Anterior cingulate cortex (tissue), 58 donors: ENCODE measurements around the gene RAC3.

Source experiments
- DNase-seq, 58 donors: peaks; one replicate each; lab custom pipeline; 2025; lab: John Stamatoyannopoulos, UW

The RAC3 gene

DNA sequence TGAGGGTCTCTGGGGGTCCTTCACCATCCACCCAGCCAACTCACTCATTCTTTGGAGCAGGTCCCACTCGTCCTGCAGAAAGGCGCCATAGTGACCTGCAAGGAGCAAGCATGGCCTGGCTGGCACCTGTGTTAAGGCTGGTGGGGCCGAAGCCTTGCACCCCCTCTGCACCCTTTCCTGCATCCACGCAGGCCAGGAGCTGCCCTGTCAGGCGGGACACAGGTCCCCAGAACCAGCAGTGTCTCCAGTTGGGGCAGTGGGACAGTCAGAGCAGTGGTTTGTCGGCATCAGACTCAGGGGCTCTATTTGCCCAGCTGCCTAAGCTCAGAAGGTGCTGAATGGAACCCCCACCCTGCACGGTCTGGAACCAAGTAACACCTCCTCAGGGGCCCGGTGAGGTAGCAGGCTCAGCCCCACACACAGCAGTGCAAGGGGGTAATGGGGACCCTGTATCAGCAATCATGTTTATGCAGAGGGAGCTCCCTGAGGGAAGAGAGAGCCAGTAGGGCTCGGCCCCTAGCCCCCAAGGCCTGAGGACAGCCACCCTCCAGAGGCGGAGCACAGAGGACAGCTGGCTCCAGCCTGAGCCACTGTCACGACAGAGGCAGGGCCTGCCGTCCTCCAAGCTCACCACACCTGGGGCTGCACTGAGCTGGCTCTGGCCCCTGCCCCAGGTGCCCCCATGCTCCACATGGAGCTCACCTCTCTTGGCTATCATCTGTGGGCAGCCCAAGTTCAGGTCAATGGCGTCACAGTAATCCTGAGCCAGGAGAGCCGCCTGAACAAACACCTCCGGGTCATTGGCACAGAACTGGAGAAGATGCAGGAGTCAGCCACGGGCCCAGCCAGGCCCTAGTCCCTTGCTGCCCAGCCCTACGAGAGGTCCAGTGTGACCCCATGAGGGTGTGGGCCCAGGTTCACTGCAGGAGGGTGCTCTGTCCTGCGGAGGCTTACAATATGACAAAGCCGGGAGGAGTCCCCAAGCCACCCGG is 32.2 kb downstream of the RAC3 start:
- no peak for DNase-seq

DNA sequence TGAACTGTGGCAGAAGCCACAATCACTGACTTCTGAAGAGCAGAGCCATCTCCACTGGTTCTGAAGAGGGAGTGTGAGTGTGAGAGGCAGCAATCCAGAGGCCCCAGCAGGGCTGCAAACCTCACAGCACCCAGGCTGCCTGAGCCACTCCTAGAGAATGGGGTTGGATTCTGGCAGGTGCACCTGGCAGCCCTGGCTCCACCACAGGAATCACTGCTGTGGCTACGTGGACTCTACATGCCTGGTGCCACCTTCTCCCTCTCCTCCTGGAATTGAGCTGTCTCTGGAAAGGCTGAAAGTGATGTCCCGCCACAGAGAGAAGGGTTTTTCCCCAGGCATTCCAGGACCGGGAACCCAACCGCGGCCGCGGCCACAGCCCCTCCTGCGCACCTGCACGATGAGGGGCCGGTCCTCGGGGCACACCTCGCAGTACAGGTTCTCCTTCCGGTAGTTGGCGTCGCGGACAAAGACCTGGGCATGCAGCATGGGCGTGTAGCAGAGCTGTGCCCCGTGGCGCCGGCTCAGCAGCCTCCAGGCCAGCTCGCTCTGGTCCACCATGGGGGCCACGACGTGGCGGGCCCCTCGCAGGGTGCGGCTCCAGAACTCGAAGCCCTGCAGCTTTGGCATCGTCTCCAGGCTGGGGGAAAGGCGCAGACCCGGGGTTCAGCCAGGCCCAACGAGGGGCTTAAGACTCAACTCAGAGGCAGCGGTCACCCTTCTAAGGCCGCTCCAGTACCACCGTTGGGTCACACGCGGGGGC is 33.1 kb downstream of the RAC3 start:
- DNase-seq, result no peak

DNA sequence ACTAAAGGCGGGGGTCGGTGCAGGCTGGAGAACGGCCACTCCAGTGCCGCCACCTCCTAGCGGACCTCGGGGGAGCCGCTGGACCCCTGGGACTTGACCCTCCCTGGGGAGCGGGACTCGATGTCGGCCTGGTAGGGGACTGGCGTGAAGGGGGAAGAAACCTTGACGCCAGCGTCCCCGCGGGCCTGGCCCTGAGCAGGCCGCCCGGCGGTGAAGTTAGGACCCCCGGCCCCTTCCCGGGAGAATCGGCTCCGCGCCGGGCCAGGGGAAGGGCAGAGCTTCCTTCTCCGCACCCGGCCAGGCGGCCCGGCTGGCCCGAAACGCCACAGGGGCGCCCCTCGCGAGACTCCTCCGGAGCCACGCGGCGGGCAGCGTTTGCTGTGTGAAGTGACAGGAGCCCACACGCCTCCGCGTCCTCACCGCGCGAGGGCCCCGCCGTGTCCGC is 33.7 kb downstream of the RAC3 start:
- peak in 2 of 58 donors; percentile 38 to 56 for DNase-seq

DNA sequence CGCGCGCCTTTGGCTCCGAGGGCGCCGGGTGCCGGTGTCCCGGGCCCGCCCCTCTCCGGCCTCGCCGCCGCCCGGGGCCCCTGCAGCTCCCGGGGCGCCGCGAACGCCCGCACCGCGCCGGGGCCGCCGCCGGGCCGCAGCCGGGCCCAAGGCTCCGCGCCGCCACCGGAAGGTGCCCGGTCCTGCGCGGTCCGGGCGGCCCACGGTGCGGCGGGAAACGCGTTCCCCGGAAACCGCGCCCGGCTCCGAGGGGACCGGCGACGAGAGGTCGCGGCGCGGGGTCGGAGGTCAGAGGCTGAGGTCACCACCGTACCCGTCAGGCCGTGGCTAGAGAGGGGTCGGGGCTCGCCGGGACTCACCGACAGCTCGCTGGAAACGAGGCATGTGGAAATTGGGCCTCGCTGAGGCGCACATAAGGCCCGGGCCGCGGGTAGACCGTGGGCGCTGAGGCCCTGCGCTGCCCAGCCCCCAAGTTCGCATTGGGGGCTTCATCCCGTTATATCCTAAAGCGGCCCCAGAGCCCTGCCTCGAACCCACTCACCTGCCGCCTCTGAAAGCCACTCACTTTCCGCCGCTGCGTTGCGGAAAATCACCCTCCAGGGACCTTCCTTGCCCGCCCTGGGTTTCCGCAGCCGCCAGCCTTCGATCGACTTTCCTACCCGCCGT is 34.3 kb downstream of the RAC3 start, which contains the start of gene DUS1L:
Gene DUS1L, minus strand, starts transcription at position 167 of the 666 bp plus-strand sequence. CDS start 745 bp downstream, outside the sequence.
- peak in 43 of 58 donors; percentile 13 to 63 (median 38) for DNase-seq

DNA sequence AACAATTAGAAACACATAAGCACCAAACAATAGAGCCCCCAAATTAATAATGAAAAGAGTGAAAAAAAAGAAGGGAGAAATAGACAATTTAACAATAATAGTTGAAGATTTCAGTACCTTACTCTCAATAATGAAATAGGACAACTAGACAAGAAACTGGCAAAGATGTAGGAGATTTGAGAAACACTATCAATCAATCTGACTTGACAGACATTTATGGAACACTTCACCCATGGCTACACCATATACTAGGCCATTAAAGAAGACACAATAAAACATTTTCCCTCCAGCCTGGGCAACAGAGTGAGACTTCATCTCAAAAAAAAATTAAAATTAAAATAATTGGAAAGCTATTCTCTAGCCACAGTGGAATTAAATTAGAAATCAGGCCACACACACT is 39.1 kb downstream of the RAC3 start:
- no peak for DNase-seq

DNA sequence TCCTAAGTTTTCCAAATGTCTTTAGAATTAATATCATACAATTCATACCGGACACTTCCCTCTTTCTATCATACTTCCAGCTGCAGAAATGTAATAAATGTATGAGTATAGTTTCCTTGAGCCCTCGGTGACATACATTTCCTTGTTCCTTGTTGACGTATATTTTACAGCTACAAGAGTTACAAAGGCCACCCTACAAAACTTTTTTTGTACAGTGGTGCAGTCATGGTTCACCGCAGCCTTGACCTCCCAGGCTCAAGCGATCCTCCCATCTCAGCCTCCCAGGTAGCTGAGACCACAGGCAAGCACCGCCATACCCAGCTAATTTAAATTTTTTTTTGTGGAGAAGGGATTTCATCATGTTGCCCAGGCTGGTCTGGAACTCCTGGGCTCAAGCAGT is 41.3 kb downstream of the RAC3 start:
- DNase-seq, result no peak

DNA sequence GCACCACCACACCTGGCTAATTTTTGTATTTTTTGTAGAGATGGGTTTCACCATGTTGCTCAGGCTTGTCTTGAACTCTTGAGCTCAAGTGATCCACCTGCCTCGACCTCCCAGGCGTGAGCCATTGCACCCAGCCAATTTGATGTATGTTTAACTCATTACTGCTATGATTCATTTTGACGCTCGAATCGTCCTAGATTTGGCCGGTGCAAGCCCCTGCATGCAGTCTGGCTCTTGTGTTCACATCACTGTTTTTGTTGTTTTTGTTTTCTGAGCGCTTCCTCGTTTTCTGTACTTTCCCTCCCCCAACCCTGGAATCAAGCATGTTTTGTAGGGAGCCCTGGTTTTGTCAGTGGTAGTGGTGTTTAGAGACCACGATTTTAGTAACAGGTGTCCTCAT is 42.0 kb downstream of the RAC3 start:
- no peak for DNase-seq

DNA sequence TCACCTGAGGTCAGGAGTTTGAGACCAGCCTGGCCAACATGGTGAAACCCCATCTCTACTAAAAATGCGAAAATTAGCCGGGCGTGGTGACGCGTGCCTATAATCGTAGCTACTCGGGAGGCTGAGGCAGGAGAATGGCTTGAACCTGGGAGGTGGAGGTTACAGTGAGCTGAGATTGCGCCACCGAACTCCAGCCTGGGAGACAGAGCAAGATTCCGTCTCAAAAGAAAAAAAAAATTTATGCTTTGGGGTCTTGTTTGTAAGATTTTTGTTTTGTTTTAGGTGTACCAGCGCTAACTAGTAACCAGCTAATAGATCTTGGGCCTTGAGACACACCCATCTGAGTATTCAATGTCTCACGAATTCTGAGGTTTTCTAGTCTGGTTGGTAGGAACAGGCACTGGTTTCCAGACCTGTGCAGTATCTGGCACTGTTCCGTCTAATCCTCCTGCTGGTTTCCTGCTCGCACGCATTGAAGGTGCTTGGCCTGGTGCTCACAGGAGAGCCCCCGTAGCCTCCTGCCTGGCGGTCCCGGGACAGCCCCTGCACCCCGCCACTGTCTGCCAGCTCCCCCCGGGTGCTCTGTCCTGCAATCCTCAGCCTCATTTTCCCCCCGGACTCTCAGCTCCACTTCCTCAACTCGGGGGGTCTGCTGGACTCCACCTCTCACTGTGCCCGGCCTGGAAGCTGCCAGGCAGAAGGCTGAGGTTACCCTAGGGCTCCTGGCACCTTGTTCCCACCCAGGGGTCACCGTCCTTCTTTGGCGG is 44.7 kb downstream of the RAC3 start:
- DNase-seq, result no peak

DNA sequence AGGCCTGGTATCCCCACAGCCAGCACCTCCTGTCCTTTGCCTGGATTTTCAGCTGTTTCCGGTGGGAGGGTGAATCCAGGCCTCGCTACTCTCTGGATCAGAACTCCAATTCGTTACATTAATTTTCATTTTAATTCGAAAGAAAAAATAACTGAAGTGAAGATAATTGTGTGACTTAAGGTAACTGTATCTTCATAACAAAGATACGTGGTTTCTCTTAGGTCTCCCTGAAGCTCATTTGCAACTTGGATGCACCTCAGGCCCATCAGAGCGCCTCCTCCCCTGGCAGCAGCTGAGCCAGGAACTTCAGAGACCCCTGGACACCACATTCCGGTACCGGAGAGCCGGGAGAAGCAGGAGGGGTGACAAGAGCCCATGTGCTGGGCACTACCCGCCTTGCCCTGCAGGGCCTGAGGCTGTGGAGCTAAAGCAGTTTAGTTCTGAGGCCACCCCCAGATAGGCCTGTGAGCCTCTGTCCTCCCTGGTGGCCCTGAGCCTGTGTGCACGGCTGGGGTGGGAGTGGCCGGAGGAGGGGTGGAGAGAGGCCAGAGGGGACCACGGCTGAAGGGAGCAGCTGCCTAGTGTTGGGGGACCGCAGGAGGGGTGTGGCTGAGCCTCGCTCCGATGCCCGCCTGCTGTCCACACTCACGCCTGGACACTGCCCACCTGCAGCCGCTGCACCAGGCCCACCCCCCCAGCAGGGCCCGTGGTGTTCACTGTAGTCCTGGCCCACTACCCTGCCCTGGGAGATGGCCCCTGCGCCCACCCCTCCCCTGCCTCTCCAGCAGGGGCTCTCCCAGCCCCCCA is 45.5 kb downstream of the RAC3 start:
- no peak for DNase-seq

DNA sequence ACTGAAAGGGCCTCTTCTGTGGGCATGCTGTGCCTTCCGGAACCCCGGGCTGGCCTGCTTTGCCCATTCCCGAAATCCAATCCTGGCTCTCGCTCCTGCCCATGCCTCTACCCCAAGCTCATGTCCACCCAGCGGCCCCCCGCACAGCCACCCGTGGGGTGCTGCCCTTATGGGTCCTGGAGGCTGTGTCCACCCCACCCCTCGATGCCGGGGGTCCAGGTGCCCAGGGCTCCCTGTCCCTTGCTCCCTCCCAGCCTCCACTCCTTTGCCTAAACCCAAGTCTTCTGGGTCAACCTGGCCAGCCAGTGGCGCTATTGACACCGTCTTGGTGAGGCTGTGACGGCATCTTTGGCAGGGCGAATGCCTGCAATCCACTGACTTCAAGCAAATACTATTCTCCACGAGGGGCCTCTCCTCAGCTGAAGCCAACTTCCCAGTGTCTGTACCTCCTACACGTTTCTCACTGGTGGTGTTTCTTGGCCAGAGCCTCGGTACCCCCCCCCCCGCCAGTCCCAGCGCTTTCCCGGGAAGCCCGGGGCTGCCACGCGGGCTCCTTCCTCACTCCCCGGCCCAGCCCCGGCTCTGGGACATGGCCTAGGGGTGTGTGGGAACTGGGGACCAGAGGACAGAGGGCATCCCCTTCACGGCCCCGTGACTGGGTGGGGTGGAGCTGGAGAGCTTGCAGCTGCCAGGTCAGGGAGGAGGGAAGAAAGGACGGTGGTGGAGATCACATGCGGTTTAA is 46.3 kb downstream of the RAC3 start:
- DNase-seq, result peak in 25 of 58 donors; percentile 21 to 71 (median 42)

DNA sequence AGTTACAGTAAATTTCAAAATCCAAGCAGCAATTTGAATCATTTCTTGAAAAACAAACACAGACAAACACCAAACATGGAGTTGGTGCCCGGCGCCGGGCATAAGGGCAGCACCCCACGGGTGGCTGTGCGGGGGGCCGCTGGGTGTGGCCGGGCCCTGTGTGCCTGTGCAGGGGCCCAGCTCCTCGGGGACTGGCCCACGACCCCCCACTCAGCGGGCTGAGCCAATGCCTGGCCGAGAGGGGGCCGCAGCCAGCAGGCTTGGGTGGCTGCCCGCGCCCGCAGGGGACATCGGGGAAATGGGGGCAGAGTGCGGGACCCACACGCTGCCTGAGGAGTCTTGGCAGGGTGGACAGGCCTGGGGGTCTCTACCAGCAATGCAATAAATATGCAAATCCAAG is 47.0 kb downstream of the RAC3 start:
- no peak for DNase-seq

DNA sequence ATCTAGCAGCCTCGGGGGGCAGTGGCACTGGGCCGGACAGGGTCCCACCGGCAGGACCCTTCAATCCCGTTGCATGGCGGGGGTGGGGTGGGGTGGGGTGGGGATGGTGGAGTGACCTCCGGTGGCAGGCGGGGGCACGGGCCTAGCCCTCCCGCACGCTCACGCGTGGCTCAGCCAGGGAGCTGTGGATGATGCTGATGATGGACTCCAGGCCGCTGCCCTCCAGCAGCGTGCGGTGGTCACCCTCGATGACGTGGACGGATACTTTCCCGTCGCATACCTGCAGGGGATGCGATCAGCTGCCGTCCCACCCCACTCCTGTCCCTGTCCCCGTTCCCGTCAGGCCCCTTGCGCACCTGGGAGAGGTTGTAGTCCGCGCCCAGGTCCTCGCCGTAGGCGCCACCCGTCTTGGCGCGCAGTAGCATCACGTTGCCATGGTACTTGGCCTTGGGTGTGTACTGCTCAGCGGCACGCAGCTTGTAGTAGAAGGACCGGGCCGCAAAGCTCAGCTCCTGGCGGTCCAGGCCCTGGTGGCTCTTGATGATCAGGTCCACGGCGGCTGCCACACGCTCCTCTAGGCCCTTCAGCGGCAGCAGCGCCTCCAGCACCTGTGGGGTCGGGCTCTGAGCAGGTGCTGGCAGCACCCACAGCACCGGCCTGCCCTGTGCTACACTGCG is 47.7 kb downstream of the RAC3 start:
- DNase-seq, result no peak

DNA sequence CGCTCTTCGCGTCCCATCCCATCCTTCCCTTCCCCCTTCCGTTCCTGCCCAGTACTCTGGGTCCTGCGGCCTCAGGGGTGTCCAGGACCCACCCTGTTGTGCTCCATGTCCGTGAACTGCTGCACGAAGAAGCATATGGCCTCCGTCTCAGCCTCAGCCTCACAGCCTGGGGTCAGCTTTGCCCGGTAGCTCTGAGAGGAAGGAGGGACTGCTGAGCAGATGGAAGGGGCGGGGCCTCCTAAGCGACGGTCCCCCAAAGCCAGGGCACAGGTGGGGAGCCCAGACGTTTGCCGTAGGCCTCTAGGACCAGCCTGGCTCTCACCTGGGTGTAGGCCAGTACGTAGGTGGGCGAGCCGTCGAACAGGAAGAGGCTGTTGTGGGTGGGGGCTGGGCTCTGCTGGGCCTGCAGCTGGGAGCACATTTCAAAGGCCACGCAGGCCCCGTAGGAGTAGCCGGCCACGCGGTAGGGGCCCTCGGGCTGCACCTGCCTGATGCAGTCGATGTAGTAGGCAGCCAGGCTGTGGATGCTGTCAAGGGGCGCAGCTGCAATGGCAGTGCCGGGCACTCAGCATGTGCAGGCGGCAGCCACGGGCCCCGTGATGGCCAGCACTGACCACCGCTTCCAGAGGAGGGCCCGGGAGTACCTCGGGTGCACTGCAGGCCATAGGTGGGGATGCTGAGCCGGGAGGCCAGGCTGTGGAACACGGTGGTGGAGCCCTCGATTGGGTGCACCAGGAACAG is 48.7 kb downstream of the RAC3 start:
- DNase-seq, result no peak

DNA sequence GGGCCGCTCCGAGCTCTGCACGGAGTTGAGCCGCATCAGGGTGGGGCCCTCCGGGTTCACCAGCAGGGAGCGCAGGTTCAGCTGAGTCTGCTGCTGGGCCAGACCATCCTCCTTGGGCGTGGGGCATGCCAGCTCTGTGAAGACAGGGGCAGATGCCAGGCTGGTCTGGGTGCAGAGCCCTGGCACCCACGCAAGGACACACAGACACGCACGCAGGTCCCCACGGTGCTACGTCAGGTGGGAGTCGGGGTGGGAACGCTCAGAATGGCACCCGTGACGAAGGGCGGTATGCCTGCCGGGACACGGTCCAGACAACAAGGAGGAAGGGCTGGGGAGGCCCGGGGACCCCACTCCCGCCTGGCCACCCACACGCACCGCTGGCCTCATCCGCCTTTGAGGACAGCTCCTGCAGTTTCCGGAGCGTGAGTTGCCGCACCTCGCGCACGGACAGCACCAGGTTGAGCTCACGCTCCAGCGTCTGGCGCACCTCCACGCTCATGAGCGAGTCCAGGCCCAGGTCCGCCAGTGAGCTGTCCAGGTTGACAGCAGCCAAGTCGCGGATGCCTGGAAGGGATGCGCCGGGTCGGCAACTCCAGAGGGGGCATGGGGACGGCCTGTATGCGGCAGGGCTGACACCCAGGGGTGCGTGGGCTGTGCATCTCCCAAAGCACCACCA is 49.4 kb downstream of the RAC3 start:
- DNase-seq, result no peak

DNA sequence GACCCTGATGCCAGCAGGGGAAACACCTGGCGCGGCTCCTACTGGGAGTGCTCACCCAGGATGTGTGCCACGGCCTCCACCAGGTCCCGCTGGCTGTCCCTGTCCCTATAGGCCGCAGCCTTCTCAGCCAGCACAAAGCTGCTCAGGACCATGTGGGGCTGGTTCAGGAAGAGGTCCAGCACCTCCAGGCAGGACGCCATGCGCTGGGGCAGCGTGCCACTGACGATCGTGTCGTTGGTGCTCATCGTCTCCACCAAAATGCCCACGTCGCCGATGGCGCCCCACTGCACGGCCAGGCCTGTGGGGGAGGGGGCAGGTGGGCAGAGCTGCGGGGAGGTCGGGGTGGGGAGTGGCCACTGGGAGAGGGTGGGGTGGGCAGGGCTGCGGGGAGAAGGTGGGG is 50.1 kb downstream of the RAC3 start:
- no peak for DNase-seq

DNA sequence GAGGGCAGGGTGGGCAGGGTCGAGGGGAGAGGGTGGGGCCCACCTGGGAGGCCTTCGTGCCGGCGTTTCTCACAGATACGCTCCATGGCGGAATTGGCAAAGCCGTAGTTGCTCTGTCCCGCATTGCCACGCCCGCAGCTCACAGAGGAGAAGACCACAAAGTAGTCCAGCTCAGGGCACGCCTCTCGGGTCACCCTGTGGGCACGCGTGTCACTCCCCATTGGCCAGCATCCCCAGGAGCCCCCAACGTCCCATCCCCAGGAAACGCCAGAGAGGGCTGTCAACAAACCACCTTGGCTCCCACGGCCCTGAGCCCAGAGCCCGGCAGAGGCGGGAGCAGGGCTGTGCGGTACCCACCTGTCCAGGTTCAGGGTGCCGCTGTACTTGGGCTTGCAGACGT is 50.5 kb downstream of the RAC3 start:
- DNase-seq, result no peak

DNA sequence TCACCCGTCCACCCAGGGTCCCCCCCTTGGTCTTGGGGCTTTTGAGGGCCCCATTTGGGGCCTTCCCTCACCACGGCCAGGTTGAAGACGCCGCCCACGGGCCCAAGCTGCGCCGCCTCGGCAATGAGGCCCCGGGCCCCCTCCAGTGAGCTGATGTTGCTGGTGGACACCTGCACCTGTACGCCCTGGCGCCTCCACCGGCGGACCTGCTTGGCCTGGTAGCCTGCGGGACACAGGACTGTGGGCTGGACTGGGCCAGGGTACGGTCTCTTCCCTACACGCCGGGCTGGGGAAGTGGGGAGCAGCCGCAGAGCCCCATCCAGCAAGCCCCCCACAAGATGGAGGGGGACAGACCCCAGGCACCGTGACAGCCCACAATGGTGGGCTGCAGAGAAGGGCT is 51.0 kb downstream of the RAC3 start:
- no peak for DNase-seq
